Measurements from ENCODE around the gene TMPRSS6. TPM values are rescaled to one million over a fixed set of nuclear protein-coding genes. Genes with fewer than 3 reads are reported as not detected.

TMPRSS6 gene
- total RNA-seq, 4 donors from 2014 or later: not detected

GRCh38 chr22:37050913-37051312, 58.6 kb downstream of the TMPRSS6 start:
- DNase-seq (ENCODE audit: extremely low spot score): no peak
- Histone ChIP-seq H3K4me3 (peak overlapping the region; percentile 74 to 86 (median 80)), H3K9me3 (no peaks in the 10 kb centered on the region), H3K27me3 (no peaks in the 10 kb centered on the region), H3K27ac (replicated peaks in 1 of 4) (peak overlapping the region in 1 of 4 donors; percentile 41), H3K4me1 (peaks cover 25 to 34% (median 29%) of the 10 kb centered on the region in 4 donors), H3K36me3 (peaks cover 0 to 26% (median 14%) of the 10 kb centered on the region in 4 donors)
- WGBS: 83% methylated on average over 6 of the region's 6 CpGs
- intact Hi-C loops (cut with DNase I): no loop called here
- no peak for TF ChIP-seq POLR2A (IDR thresholded peaks at IDR 0.05; ENCODE audit: low read depth)
- TF ChIP-seq POLR2AphosphoS5 (IDR thresholded peaks at IDR 0.05): no peak
- no peak for TF ChIP-seq EP300 (IDR thresholded peaks at IDR 0.05)
- TF ChIP-seq CTCF (IDR thresholded peaks at IDR 0.05): no peak

- intact Hi-C loops (cut with DNase I): no loop called here
- Histone ChIP-seq H3K4me1 (peaks cover 25 to 34% (median 29%) of the 10 kb centered on the region in 4 donors), H3K27me3 (no peaks in the 10 kb centered on the region), H3K9me3 (no peaks in the 10 kb centered on the region), H3K4me3 (no peak overlapping the region), H3K27ac (replicated peaks in 1 of 4) (no peak overlapping the region), H3K36me3 (peaks cover 0 to 9% (median 4%) of the 10 kb centered on the region in 4 donors)
- no peak for DNase-seq (ENCODE audit: extremely low spot score)
- WGBS: 86% methylated on average over 2 of the region's 2 CpGs
- TF ChIP-seq POLR2A (IDR thresholded peaks at IDR 0.05; ENCODE audit: low read depth) (no peak), POLR2AphosphoS5 (IDR thresholded peaks at IDR 0.05) (no peak), CTCF (IDR thresholded peaks at IDR 0.05) (no peak), EP300 (IDR thresholded peaks at IDR 0.05) (no peak)
These were observed 60.3 kb downstream of the TMPRSS6 start for GRCh38 chr22:37049224-37049623.

- no peak for TF ChIP-seq POLR2AphosphoS5 (IDR thresholded peaks at IDR 0.05)
- TF ChIP-seq CTCF (IDR thresholded peaks at IDR 0.05): no peak
- no peak for TF ChIP-seq EP300 (IDR thresholded peaks at IDR 0.05)
- TF ChIP-seq POLR2A (IDR thresholded peaks at IDR 0.05; ENCODE audit: low read depth): no peak
- 79% methylated on average over 6 of the region's 6 CpGs for WGBS
- H3K27me3 ChIP-seq: peaks cover 0 to 5% (median 0%) of the 10 kb centered on the region in 4 donors
- H3K36me3 ChIP-seq: peaks cover 0 to under 1% (median 0%) of the 10 kb centered on the region in 4 donors
- DNase-seq (ENCODE audit: extremely low spot score): no peak
- H3K4me3 ChIP-seq: no peak overlapping the region
- H3K9me3 ChIP-seq: no peaks in the 10 kb centered on the region
- intact Hi-C loops (cut with DNase I): no loop called here
- H3K4me1 ChIP-seq: peaks cover 21 to 31% (median 24%) of the 10 kb centered on the region in 4 donors
- no peak overlapping the region for H3K27ac ChIP-seq (replicated peaks in 1 of 4)
These were observed 61.4 kb downstream of the TMPRSS6 start for GRCh38 chr22:37048133-37048532.

GRCh38 chr22:37047006-37047405, 62.5 kb downstream of the TMPRSS6 start:
- intact Hi-C loops (cut with DNase I): no loop called here
- no peak for DNase-seq (ENCODE audit: extremely low spot score)
- Histone ChIP-seq H3K9me3 (no peaks in the 10 kb centered on the region), H3K27ac (replicated peaks in 1 of 4) (no peak overlapping the region), H3K4me3 (no peak overlapping the region), H3K27me3 (peaks cover 0 to 12% (median 0%) of the 10 kb centered on the region in 4 donors), H3K36me3 (no peaks in the 10 kb centered on the region), H3K4me1 (peaks cover 9 to 20% (median 13%) of the 10 kb centered on the region in 4 donors)
- TF ChIP-seq CTCF (IDR thresholded peaks at IDR 0.05) (no peak), POLR2A (IDR thresholded peaks at IDR 0.05; ENCODE audit: low read depth) (no peak), POLR2AphosphoS5 (IDR thresholded peaks at IDR 0.05) (no peak), EP300 (IDR thresholded peaks at IDR 0.05) (no peak)
- 88% methylated on average over 7 of the region's 7 CpGs for WGBS

GRCh38 chr22:37046589-37046988, 62.9 kb downstream of the TMPRSS6 start:
- WGBS: 100% methylated on average over 6 of the region's 6 CpGs
- Histone ChIP-seq H3K27me3 (peaks cover 0 to 15% (median 0%) of the 10 kb centered on the region in 4 donors), H3K9me3 (no peaks in the 10 kb centered on the region), H3K4me1 (peaks cover 7 to 16% (median 11%) of the 10 kb centered on the region in 4 donors), H3K36me3 (no peaks in the 10 kb centered on the region), H3K4me3 (no peak overlapping the region), H3K27ac (replicated peaks in 1 of 4) (no peak overlapping the region)
- no peak for DNase-seq (ENCODE audit: extremely low spot score)
- intact Hi-C loops (cut with DNase I): no loop called here
- TF ChIP-seq POLR2AphosphoS5 (IDR thresholded peaks at IDR 0.05) (no peak), POLR2A (IDR thresholded peaks at IDR 0.05; ENCODE audit: low read depth) (no peak), CTCF (IDR thresholded peaks at IDR 0.05) (no peak), EP300 (IDR thresholded peaks at IDR 0.05) (no peak)

Data from esophagus muscularis mucosa (tissue), 4 donors.